Esophagus squamous epithelium (tissue), 4 donors: ENCODE measurements around the gene GRIK1.

Source experiments
- POLR2A ChIP-seq, 4 donors: fragments of 450-650 bp; IDR thresholded peaks; one replicate each; pipeline ENCODE4 v1.6.1; 2017; ENCODE audit warnings: antibody characterized with exemption in 4 of 4, mild to moderate bottlenecking in 4 of 4, moderate library complexity in 3 of 4
- TF ChIP-seq, protein P1 (sequence below), 6 experiments: fragments of 450-650 bp in 4 of 6; fragments of 200-600 bp in 2 of 6; sonication (generic) in 2 of 6; IDR thresholded peaks; one replicate each; pipeline ENCODE4 v1.5.1; 2016 to 2019; ENCODE audit warnings: antibody characterized with exemption in 6 of 6, mild to moderate bottlenecking in 4 of 6, moderate library complexity in 4 of 6

DNA sequence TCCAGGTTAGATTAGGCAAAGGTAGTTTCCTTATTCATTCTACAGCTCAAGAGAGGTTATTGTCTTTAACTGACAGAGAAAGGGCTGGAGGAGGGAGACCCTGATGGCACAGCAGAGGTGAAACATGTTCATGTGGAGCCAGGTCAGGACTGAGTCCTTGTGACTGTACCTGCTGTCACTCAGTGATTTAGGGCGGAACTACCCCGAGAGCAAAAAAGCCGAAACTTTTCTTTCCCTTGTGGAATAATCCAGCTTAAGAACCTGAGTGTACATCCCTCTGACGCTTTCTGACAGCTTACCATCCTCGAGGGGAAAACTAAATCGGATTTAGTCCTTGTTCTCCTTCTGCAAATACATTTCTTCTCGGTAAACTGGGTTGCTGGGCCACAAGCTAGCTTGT is 367.8 kb downstream of the GRIK1 start:
- TF ChIP-seq, protein P1, sequence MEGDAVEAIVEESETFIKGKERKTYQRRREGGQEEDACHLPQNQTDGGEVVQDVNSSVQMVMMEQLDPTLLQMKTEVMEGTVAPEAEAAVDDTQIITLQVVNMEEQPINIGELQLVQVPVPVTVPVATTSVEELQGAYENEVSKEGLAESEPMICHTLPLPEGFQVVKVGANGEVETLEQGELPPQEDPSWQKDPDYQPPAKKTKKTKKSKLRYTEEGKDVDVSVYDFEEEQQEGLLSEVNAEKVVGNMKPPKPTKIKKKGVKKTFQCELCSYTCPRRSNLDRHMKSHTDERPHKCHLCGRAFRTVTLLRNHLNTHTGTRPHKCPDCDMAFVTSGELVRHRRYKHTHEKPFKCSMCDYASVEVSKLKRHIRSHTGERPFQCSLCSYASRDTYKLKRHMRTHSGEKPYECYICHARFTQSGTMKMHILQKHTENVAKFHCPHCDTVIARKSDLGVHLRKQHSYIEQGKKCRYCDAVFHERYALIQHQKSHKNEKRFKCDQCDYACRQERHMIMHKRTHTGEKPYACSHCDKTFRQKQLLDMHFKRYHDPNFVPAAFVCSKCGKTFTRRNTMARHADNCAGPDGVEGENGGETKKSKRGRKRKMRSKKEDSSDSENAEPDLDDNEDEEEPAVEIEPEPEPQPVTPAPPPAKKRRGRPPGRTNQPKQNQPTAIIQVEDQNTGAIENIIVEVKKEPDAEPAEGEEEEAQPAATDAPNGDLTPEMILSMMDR (IDR thresholded peaks at IDR 0.05): no peak
- TF ChIP-seq POLR2A (IDR thresholded peaks at IDR 0.05): no peak
